OCI-LY1 (cell line): ENCODE measurements around the gene CELSR1.
"Not testable (repeated sequence)": the region's sequence is repeated elsewhere in the genome, so short reads cannot be mapped to it uniquely, and the experiment has no call there.

ENCODE experiments used
- CTCF ChIP-seq: fragments of 200-600 bp; sonication (generic), shearing (Covaris generic); IDR thresholded peaks from 2 replicates; pipeline ENCODE4 v1.5.1; 2017; ENCODE audit warnings: mild to moderate bottlenecking, antibody characterized with exemption, low read length, moderate library complexity, mixed read lengths
- EZH2 ChIP-seq: fragments of 200-600 bp; sonication (generic), shearing (Covaris generic); IDR thresholded peaks from 2 replicates; pipeline ENCODE4 v1.8.0; 2017; ENCODE audit warnings: borderline replicate concordance, mixed run types, mild to moderate bottlenecking, antibody characterized with exemption, low read length, moderate library complexity, mixed read lengths

- TF ChIP-seq EZH2, CTCF: not testable (repeated sequence)
These were observed 224.6 kb downstream of the CELSR1 start for GRCh38 chr22:46312848-46313247.
